Measurements from ENCODE around the gene RASA3.

The RASA3 gene

GRCh38 chr13:113934576-113934975 lies 197.8 kb downstream of the RASA3 start:
- DNase-seq (ENCODE audit: low read depth), result no peak

DNA sequence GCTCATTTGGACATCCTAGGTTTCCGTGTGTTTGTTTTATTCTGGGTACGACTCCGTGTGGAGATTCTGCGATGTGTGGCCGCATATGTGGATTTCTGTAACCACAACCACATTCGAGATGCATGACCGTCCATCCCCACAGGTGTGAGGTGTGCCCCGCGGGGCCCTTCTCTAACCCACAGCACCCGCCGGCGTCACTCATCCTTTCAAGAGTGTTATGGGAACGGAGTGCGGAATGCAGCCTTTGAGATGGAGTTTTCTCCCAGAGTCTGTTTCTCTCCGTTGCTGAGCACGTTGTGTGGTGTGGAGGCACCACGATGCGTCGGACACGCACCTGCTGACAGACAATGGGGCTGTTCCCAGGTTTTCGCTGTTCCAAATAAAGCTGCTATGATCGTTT lies 198.5 kb downstream of the RASA3 start:
- DNase-seq (ENCODE audit: low read depth), result no peak

DNA sequence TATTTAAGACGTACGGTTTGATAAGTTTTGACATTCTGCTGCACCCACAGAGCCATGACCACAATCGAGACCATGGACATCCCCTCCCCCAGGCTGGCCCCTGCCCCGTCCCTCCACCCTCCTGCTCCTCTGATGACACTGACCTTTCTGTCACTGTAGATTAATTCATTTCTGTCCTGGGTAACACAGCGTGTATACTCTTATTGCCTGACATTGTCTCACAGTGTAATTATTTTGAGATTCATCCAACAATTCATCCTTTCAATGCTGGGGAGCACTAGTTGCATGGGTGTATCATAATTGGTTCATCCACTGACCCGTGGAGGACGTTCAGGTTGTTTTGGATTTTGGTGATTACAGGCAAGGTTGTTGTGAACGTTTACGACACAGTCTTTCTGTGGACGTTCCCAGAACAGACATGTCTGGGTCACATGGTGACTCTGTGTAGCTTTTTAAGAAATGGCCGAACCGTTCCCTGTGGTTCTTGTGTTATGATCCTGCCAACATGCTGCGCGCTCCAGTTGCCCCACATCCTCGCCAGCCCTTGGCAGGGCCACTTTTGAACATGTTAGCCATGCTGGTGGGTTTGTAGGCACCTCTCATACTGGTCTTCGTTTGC lies 200.5 kb downstream of the RASA3 start:
- DNase-seq (ENCODE audit: low read depth), result no peak

- DNase-seq (ENCODE audit: low read depth), result no peak
Observed at GRCh38 chr13:113930671-113931637, 201.5 kb downstream of the RASA3 start.

DNA sequence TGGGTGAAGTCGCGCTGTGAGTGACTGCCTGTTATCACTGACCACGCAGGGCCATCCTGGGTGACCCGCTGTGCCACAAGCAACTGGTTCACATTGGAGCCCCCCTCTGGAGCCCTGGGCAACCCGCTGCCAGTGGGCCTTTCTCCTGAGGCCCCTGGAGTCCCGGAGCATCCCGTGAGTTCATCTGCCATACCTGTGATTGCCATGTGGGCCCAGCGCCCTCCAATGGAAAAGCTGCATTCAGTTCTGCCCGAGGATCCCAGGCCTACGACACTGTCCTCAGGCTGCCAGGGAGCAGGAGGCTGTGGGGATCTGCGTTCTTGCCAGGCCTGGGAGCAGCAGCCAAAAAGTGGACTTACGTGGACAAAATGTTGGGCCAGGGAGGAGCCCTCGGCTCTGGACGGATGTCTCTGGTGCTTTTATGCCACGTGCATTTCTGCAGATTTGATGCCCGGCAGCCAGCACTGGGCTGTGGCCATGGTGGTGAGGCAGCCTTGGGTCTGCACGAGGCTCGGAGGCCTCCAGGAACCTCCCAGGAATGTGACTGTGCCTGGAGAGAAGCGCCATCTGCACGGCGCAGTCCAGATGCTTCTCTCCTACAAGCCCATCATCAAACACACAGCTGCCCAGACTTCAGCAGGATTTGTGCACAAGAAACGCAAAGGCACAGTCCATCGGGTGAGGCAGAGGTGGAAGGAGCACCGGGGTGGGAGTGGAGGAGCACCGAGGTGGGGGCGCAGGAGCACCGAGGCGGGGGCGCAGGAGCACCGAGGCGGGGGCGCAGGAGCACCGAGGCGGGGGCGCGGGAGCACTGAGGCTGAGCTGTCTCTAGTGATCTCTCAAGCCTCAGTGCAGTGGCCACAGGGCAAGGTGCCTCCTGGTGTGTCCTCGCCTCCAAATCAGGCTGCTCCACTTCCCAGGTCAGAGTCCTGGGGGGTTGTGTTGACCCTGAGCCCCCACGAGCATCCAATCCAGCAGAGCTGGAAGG lies 202.5 kb downstream of the RASA3 start:
- no peak for DNase-seq (ENCODE audit: low read depth)

- DNase-seq (ENCODE audit: low read depth), result peak; percentile 71
Observed at GRCh38 chr13:113928685-113929627, 203.5 kb downstream of the RASA3 start.
